HT1080 (cell line): ENCODE data around the gene FBXL7. TPM values are rescaled to one million over a fixed set of nuclear protein-coding genes. Genes with fewer than 3 reads are reported as not detected.
A peak's percentile ranks its signal among the peaks of the same experiment; 100 is the strongest.

Experiments
- DNase-seq: peaks from one replicate; pipeline ENCODE4 v3.0.0-alpha.2; 2015; ENCODE audit warnings: low read depth
- total RNA-seq: library from RNA; depleted of rRNA; stranded (reverse); fragments of >200 nt; shearing (Covaris generic); gene quantifications from 2 replicates; pipeline ENCODE4 v1.2.3, GENCODE V29; 2014

The FBXL7 gene
- total RNA-seq, 1 experiment from 2014 or later = 2.5 TPM

DNA sequence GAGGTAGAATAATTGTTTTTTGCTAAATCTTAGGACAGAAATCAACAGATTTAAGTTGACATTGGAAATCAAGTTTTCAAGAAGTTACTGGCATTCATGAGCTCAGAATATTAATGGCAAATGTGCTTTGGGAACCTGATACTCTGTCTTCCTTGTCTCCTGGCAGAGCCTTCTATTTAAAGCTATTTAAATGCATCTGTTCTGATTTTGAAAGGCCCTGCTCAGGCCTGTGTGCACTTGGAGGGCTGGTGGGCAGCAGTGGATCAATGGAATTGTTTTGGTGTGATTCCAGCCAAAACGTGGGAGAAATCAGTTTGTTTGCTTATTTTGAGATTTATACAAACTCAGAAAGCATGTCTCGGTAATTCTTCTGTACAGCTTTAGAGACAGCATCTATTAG lies 38.5 kb downstream of the FBXL7 start:
- no peak for DNase-seq

- no peak for DNase-seq
These were observed 40.0 kb downstream of the FBXL7 start for GRCh38 chr5:15539951-15540350.

GRCh38 chr5:15544039-15544438 lies 44.1 kb downstream of the FBXL7 start:
- DNase-seq = no peak

GRCh38 chr5:15545082-15545481 lies 45.1 kb downstream of the FBXL7 start:
- DNase-seq = no peak

- DNase-seq = no peak
These were observed 47.4 kb downstream of the FBXL7 start for GRCh38 chr5:15547261-15547839.

GRCh38 chr5:15549961-15550360 lies 50.0 kb downstream of the FBXL7 start:
- DNase-seq = no peak

DNA sequence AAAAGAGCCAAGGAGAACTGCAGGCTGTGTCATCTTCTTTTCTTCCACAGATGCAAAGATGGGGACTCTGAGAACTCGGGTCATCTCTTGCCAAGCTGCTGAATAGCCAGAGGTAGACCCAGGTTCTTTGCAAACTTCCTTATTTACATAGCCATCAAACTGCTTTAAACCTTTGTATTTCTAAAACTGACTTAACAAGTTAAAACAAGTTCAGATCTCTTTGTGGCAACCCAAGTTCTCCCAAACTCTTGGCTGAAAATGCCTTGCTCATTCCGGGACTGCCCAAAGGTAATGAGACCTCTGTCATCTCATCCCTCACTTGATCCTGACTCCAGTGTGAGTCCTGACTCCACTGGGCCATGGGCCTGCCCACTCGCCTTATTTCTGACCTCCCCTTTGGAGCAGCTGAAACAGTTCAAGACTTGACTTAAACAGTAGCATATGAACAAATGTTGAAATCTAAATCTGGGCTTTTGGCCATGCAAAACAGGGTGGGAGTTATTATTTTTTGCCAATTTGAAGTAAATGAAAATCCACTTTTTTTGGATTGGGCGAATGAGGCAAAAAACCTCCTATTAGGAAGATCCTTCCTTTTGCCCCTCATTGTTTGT lies 50.6 kb downstream of the FBXL7 start:
- no peak for DNase-seq

- DNase-seq = no peak
These were observed 51.1 kb downstream of the FBXL7 start for GRCh38 chr5:15551113-15551504.

- DNase-seq = no peak
These were observed 54.6 kb downstream of the FBXL7 start for GRCh38 chr5:15554542-15554941.

DNA sequence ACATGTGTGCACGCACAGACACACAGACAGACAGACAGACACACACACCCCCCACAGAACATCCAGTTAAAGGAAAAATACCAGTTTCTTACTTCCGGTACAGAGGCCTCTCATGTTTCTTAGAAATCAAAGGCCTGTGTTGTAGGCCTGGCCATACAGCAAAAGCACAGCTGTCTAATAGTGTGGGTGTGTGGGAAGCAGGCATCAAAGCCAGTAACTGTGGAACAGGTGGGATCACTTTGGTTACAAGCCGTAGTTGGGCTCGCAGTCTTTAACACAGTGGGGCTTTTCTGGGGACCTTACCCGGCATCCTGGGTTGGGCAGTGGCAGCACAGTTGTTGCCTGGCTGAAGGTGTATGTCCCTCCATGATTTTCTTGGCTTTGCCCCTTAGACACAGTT lies 55.2 kb downstream of the FBXL7 start:
- no peak for DNase-seq

GRCh38 chr5:15558240-15558639 lies 58.3 kb downstream of the FBXL7 start:
- DNase-seq = no peak

- DNase-seq = no peak
These were observed 58.7 kb downstream of the FBXL7 start for GRCh38 chr5:15558681-15559080.

- DNase-seq = no peak
These were observed 60.4 kb downstream of the FBXL7 start for GRCh38 chr5:15560421-15560820.

- no peak for DNase-seq
These were observed 64.5 kb downstream of the FBXL7 start for GRCh38 chr5:15564523-15564922.

- no peak for DNase-seq
These were observed 65.0 kb downstream of the FBXL7 start for GRCh38 chr5:15564957-15565356.

DNA sequence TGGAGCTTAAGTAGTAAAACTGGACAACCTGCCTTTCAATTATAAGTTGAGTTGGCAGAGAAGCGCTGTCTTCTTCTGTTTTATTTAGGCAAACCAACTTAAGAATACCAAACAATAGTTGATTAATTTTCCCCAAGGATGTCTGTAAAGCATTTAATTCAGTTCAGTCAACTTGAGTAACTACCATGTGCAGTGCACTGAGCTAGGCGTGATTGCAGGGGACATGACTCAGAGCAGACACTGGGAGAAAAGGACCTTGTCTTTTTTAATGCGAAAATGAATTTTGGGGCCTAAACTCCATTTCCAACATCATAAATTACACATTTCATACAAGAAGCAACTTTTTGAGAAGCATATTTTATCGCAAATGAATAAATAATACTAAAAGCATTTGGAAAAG lies 66.3 kb downstream of the FBXL7 start:
- no peak for DNase-seq

DNA sequence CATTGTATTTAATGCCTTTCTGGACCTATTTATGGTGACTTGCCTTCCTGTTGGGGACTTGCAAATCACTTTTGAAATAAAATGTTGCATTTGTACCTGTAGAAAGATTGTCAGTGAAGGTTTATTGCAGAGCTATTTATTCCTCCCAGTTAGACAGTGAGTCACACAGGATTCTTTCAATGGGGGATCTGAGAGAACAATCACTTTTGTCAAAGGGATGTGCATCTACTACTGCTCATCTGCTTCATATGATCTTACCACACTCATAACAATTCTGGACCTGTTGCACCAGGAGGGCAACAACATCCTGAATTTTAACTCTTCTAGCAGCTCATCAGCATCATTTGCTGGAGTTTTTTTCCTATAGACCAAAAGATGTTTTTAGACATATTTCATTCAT lies 66.8 kb downstream of the FBXL7 start:
- DNase-seq = peak; percentile 13

GRCh38 chr5:15570491-15570890 lies 70.5 kb downstream of the FBXL7 start:
- no peak for DNase-seq

DNA sequence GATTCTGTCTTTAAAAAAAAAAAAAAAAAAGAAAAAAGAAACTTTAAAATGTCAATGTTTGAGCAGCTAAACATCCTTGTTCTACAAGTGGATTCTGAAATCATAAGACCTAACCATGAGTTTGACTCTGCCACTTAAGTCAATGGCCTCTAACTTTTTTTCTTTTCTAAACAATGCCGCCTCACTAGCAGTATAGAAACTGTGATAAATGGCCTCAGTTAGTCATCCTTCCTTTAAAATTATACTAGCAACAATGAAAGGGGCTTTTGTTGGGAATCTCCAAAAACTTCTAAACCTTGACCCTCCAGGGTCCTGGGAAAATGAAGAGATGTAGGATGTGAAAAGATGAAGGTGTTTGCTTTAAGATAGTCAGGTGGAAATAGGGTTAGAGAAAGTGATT lies 71.1 kb downstream of the FBXL7 start:
- peak; percentile 46 for DNase-seq

GRCh38 chr5:15571618-15572017 lies 71.6 kb downstream of the FBXL7 start:
- no peak for DNase-seq

DNA sequence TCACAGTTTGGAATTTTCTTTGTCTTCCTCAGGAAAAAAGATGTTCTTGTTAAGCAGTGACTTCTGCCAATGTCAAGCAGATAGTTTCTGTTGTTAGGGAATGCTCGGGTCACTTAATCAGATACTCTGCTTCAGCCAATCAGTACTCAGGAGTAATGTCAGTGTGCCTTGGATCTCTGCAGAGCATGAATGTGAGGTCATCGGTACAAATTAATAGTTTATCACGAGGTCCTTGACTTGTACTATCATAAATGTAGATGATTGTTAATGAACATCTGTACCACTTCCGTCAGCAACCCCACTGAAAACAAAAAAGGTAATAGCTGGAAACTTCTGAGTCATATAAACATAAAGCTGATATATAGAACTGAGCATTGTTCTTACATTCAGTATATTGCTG lies 73.6 kb downstream of the FBXL7 start:
- no peak for DNase-seq

GRCh38 chr5:15574128-15574527 lies 74.1 kb downstream of the FBXL7 start:
- no peak for DNase-seq

GRCh38 chr5:15574806-15575325 lies 74.9 kb downstream of the FBXL7 start:
- no peak for DNase-seq
